GM12874 (cell line): ENCODE measurements around the gene IL1RAPL1.

Experiments used
- TF ChIP-seq, protein P1 (sequence below): IDR thresholded peaks from 2 replicates; pipeline ENCODE4 v1.5.1; 2011; ENCODE audit warnings: low read depth, mild to moderate bottlenecking, control low read depth, low read length, moderate library complexity; ENCODE audit not compliant: insufficient read depth

Gene IL1RAPL1

GRCh38 chrX:29299684-29300083 lies 712.4 kb downstream of the IL1RAPL1 start:
- TF ChIP-seq, protein P1, sequence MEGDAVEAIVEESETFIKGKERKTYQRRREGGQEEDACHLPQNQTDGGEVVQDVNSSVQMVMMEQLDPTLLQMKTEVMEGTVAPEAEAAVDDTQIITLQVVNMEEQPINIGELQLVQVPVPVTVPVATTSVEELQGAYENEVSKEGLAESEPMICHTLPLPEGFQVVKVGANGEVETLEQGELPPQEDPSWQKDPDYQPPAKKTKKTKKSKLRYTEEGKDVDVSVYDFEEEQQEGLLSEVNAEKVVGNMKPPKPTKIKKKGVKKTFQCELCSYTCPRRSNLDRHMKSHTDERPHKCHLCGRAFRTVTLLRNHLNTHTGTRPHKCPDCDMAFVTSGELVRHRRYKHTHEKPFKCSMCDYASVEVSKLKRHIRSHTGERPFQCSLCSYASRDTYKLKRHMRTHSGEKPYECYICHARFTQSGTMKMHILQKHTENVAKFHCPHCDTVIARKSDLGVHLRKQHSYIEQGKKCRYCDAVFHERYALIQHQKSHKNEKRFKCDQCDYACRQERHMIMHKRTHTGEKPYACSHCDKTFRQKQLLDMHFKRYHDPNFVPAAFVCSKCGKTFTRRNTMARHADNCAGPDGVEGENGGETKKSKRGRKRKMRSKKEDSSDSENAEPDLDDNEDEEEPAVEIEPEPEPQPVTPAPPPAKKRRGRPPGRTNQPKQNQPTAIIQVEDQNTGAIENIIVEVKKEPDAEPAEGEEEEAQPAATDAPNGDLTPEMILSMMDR: no peak

DNA sequence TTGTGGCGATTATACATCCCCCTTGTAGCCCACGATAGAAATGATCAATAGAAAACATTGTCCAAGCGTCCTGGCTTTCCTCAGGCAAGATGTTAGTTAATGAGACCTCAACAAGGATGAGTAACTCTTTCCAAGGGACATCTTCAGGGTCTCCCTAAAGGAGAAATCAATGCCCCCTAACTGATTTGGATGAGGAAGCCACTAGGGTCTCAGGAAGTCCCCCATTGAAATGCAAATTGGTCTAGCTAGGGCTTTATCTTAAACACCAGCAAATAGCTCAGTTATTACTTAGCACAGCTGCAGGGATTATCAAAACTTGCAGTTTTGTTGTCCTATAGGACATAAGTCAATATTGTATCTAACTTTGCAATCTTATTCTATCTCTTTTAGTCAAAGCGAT lies 721.5 kb downstream of the IL1RAPL1 start:
- TF ChIP-seq, protein P1: no peak

DNA sequence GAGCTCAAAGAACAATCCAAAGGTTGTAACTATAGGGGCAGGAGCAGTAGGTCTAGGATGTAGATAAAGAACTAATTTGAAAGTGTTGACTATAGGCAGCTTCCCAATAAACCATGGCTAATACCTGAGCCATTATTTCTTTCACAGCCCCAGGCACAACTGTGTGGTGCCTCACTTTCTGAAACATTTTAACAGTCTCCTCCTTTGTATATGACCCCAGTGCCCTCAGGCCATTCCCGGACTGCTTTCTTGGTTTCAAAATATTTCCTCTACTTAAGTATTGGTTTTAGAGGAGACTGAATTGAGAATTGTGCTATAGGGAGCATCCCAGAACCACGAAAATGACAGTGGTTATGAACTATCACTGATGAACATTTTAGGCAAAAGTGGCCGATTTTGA lies 728.7 kb downstream of the IL1RAPL1 start:
- TF ChIP-seq, protein P1: no peak

DNA sequence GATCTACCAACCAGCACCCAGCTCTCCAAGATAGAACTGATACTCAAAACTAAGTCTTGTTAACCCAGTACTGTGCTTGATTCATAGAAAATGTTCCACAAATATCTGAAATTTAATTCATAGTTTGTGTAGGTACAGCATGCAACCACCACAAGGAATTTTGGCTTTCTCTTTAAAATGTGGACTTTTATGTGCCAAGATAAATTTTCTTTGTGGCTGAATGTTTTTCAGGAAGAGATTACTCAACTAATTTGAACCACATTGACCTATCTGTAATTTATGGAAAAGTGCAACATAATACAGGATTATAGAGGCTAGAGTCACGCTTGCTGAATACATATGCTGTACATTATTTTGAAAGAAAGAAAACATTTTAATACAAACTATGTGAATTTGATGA lies 730.8 kb downstream of the IL1RAPL1 start:
- TF ChIP-seq, protein P1: no peak

- TF ChIP-seq, protein P1: no peak
These were observed 761.0 kb downstream of the IL1RAPL1 start for GRCh38 chrX:29348288-29348687.

DNA sequence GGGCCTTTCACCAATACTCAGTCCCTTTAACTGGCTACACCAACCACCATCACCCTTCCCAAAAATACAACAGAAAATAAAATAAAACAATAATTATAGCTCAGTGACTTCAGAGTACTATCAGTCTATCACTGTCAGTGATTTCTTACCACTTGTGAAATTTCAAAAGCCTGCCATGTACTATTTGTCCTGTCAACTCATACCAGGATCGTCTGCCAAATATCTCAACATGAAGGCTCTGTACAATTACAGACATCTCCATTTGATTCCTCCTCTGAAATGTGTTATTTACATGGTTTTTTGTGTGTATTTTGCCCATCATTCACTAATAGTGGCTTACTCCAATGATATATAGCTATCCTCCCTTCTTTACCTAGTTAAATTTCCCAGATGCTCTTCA lies 772.0 kb downstream of the IL1RAPL1 start:
- TF ChIP-seq, protein P1: no peak

DNA sequence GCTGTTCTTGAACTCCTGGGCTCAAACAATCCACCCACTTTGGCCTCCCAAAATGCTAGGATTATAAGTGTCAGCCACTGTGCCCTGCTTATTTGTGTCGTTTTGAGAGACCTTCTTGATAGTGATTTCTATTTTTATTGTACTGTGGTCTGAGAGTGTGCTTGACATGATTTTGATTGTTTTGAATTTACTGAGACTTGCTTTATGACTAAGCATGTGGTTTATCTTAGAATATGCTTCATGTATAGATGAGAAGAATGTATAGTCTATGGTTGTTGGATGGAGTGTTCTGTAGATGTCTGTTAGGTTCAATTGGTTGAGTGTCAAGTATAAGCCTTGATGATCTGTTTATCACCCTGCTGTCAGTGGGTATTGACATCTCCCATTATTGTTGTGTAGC lies 789.3 kb downstream of the IL1RAPL1 start:
- TF ChIP-seq, protein P1: no peak

- TF ChIP-seq, protein P1: no peak
These were observed 795.6 kb downstream of the IL1RAPL1 start for GRCh38 chrX:29382811-29383210.
